GM08714 (cell line): ENCODE data around the gene NUMB.
"Not testable (repeated sequence)": the region's sequence is repeated elsewhere in the genome, so short reads cannot be mapped to it uniquely, and the experiment has no call there.

Experiments used
- H3K4me3 ChIP-seq: fragments of 200-500 bp; sonication (Bioruptor generic); 2 replicates; pipeline ENCODE4 v1.5.1; 2014; ENCODE audit warnings: mild to moderate bottlenecking, low read length, inconsistent platforms
- ZNF274 ChIP-seq: IDR thresholded peaks from 2 replicates; pipeline ENCODE4 v1.6.1; 2012; ENCODE audit warnings: mild to moderate bottlenecking, low read depth, low read length

The NUMB gene

DNA sequence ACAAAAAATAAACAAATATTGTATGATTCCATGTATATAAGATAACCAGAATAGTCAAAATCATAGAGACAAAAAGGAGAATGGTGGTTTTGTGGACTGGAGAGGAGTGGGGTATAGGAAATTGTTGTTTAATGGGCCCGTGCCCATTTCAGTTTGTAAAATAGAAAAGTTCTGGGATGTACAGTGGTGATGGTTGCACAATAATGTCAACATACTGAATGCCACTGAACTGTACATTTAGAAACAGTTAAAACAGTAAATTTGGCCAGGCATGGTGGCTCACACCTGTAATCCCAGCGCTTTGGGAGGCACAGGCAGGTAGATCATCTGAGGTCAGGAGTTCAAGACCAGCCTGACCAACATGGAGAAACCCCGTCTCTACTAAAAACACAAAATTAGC is 40.1 kb downstream of the NUMB start:
- no peak overlapping the region for H3K4me3 ChIP-seq
- no peak for TF ChIP-seq ZNF274

DNA sequence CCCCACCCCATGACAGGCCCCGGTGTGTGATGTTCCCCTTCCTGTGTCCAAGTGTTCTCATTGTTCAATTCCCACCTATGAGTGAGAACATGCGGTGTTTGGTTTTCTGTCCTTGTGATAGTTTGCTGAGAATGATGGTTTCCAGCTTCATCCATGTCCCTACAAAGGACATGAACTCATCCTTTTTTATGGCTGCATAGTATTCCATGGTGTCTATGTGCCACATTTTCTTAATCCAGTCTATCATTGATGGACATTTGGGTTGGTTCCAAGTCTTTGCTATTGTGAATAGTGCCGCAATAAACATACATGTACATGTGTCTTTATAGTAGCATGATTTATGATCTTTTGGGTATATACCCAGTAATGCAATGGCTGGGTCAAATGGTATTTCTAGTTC is 52.1 kb downstream of the NUMB start:
- not testable (repeated sequence) for H3K4me3 ChIP-seq

GRCh38 chr14:73403181-73403752 is 55.1 kb downstream of the NUMB start:
- peak overlapping the region; percentile 60; the same call in 1 of the 2 replicates for H3K4me3 ChIP-seq
- no peak for TF ChIP-seq ZNF274

- H3K4me3 ChIP-seq = peak overlapping the region; percentile 60; the same call in 1 of the 2 replicates
- TF ChIP-seq ZNF274 = no peak
These were observed 55.8 kb downstream of the NUMB start for GRCh38 chr14:73402579-73402978.

- no peak for TF ChIP-seq ZNF274
- no peak overlapping the region for H3K4me3 ChIP-seq
These were observed 60.5 kb downstream of the NUMB start for GRCh38 chr14:73397810-73398209.

GRCh38 chr14:73394317-73394716 is 64.0 kb downstream of the NUMB start:
- H3K4me3 ChIP-seq = no peak overlapping the region
- TF ChIP-seq ZNF274 = no peak

DNA sequence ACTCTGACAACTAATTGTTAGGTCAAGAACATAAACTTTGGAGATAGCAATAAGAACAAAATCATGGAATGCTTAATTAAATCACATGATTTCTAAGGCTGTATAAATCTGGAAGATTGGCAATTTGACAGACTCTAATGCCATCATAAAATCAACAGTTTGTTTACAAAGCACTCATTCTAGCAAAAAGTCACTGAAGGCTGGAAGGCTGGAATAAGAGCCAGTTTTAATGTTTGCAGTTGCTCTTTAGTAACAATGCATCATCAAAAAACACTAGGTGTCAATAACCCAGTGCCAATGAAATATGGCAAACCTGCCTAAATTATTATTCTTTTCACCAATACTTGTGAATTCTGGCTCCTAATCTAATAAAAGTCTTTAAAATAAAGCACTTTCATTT is 65.0 kb downstream of the NUMB start:
- no peak for TF ChIP-seq ZNF274
- no peak overlapping the region for H3K4me3 ChIP-seq

DNA sequence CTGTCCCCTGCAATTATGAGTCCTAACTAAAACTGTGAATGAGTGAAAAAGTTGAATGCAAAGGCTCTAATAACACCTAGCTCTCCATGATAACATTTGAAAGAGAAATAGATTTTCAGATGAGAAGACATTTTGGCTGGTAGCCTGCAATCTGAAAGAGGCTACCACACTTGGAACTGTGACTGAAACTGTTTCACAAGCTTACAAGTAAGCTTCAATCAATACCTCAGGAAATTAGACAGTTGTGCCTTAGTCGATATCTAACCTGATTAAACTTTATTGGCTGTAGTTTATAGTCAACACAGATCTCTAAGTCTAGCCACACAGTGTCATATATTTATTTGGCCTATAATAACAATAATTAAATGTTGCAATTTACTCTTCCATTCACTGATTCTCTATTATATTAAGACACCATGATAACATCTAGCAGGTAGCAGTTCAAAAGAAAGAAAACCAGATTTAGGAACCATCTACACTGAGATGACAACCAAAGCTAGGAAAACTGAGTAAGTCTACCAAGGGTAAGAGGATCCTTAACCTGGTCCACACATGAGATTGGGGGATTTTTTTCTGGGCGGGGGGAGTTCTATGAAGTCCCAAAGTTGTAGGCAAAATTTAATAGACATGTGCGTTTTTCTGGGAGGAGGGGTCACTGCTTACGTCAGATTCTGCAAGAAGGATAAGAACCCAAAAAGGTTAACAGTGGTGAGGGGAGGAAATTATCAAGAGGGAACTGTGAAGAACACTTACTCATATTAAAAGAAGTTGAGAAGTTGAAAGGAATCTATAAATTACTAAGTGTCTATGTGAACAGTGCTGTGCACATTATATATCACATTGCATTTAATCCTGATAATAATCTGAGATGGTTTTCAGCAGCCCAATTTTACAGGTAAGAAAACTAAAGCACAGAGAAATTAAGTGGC is 65.8 kb downstream of the NUMB start:
- TF ChIP-seq ZNF274 = no peak
- no peak overlapping the region for H3K4me3 ChIP-seq

DNA sequence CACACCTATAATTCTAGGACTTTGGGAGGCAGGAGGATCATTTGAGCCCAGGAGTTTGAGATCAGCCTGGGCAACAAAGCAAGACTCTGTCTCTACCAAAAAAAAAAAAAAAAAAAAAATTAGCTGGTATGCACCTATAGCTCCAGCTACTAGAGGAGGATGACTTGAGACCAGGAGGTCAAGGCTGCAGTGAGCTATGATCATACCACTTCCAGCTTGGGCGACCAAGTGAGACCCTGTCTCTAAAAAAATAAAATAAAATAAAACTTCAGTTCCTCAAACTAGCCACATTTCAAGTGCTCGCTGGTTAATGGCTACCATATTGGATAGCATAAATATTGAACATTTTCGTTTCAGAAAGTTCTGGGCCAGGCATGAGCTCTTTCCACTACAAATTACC is 70.5 kb downstream of the NUMB start:
- H3K4me3 ChIP-seq = not testable (repeated sequence)

DNA sequence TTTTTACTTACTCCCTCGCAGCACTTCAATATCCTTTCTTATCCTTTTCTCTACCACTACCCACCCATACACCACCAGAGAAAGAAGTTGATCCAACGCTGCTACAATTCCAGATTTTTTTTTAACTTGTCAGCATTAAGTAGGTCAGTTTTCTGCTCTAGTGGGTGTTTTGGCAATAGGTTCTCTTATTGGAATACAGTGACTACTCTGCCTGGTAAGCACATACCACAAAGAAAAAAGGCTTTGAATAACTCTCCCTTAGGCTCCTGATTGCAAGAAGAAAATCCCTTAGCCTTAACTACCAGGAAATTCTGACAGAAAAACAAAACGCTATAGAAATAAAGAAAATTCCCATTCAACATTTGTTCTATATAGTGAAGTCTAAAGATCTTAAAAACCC is 72.0 kb downstream of the NUMB start:
- TF ChIP-seq ZNF274 = no peak
- H3K4me3 ChIP-seq = no peak overlapping the region

- H3K4me3 ChIP-seq = not testable (repeated sequence)
These were observed 73.3 kb downstream of the NUMB start for GRCh38 chr14:73385021-73385420.

DNA sequence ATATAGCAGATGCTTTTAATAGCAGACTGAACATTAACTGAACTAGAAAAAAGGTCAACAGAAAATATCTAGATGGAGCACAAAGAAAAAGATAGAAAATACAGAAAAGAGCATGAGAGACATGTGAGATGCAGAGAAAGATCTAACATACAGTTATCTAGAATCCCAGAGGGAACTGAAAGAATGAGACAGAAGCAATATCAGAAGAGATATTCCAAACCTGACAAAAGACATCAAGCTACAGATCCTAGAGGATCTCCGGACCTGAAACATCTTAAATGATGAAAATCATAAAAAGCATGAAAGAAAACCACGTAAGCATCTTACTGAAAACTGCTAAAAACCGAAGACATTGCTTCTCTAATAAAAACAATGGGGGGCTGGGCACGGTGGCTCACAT is 75.0 kb downstream of the NUMB start:
- TF ChIP-seq ZNF274 = no peak

GRCh38 chr14:73381380-73382013 is 76.8 kb downstream of the NUMB start:
- H3K4me3 ChIP-seq = no peak overlapping the region
- TF ChIP-seq ZNF274 = no peak

More for the DNA sequence above, 75.0 kb downstream of the NUMB start:
- H3K4me3 ChIP-seq = no peak overlapping the region

- no peak for TF ChIP-seq ZNF274
- no peak overlapping the region for H3K4me3 ChIP-seq
These were observed 81.8 kb downstream of the NUMB start for GRCh38 chr14:73376585-73376984.

DNA sequence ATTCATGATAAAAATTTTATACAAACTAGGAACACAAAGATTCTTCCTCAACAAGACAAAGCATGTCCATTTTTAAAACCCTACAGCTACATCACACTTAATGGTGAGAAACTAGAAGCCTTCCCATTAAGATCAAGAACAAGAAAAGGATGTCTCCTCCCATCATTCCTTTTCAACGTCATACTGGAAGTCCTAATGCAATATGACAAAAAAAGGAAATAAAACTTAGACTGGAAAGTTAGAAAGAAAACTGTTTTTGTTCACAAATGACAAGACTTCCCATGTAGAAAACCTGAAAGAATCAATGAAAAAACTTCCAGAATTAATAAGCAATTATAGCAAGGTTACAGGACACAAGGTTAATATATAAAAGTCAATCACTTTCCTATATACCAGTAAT is 82.5 kb downstream of the NUMB start:
- no peak overlapping the region for H3K4me3 ChIP-seq
- no peak for TF ChIP-seq ZNF274
